Measurements from ENCODE around the gene MAST4. TPM values are rescaled to one million over a fixed set of nuclear protein-coding genes. Genes with fewer than 3 reads are reported as not detected.

Gene MAST4
- total and polyA plus RNA-seq, 2 donors (not counting 1 experiment from before 2014, with no cell fraction given), result 7.0 to 15.2 TPM

DNA sequence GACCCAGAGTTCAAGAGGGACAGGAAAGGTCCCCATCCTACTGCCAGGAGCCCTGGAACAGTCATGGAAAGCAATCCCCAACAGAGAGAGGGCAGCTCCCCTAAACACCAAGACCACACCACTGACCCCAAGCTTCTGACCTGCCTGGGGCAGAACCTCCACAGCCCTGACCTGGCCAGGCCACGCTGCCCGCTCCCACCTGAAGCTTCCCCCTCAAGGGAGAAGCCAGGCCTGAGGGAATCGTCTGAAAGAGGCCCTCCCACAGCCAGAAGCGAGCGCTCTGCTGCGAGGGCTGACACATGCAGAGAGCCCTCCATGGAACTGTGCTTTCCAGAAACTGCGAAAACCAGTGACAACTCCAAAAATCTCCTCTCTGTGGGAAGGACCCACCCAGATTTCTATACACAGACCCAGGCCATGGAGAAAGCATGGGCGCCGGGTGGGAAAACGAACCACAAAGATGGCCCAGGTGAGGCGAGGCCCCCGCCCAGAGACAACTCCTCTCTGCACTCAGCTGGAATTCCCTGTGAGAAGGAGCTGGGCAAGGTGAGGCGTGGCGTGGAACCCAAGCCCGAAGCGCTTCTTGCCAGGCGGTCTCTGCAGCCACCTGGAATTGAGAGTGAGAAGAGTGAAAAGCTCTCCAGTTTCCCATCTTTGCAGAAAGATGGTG is 568.8 kb downstream of the MAST4 start:
- no peak overlapping the region for H3K9ac ChIP-seq (ENCODE audit: insufficient read depth, low read length)
- peaks cover 8% of the 10 kb centered on the region for H3K36me3 ChIP-seq (ENCODE audit: control insufficient read depth, insufficient read depth, low read length)
- H3K4me1 ChIP-seq (ENCODE audit: control insufficient read depth, extremely low read depth, insufficient read depth, low read length), result peaks cover 6% of the 10 kb centered on the region
- H2AFZ ChIP-seq (ENCODE audit: low read length), result no peak overlapping the region
- H3K4me3 ChIP-seq (replicated peaks in 1 of 4; ENCODE audit: control extremely low read depth in 1 of 4, insufficient read depth in 1 of 4, low read depth in 3 of 4, low read length in 4 of 4), result no peak overlapping the region
- TF ChIP-seq, protein P1, sequence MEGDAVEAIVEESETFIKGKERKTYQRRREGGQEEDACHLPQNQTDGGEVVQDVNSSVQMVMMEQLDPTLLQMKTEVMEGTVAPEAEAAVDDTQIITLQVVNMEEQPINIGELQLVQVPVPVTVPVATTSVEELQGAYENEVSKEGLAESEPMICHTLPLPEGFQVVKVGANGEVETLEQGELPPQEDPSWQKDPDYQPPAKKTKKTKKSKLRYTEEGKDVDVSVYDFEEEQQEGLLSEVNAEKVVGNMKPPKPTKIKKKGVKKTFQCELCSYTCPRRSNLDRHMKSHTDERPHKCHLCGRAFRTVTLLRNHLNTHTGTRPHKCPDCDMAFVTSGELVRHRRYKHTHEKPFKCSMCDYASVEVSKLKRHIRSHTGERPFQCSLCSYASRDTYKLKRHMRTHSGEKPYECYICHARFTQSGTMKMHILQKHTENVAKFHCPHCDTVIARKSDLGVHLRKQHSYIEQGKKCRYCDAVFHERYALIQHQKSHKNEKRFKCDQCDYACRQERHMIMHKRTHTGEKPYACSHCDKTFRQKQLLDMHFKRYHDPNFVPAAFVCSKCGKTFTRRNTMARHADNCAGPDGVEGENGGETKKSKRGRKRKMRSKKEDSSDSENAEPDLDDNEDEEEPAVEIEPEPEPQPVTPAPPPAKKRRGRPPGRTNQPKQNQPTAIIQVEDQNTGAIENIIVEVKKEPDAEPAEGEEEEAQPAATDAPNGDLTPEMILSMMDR (conservative IDR thresholded peaks at IDR 0.05 in 1 of 2, IDR thresholded peaks at IDR 0.05 in 1 of 2; ENCODE audit: low read depth in 1 of 2, low read length in 2 of 2), result no peak
- TF ChIP-seq EZH2 (IDR thresholded peaks at IDR 0.05; ENCODE audit: low read length, missing control alignments), result no peak
- H3K79me2 ChIP-seq (ENCODE audit: control insufficient read depth, insufficient read depth, low read length), result no peaks in the 10 kb centered on the region
- no peaks in the 10 kb centered on the region for H4K20me1 ChIP-seq (ENCODE audit: control insufficient read depth, extremely low read depth, insufficient read depth, low read length)
- DNase-seq (ENCODE audit: low read depth in 2 of 2), result no peak
- no peaks in the 10 kb centered on the region for H3K9me3 ChIP-seq (ENCODE audit: control insufficient read depth, insufficient read depth, low read depth, low read length)
- no peak overlapping the region for H3K4me2 ChIP-seq (ENCODE audit: extremely low read depth, insufficient read depth, low read length)
- no peak overlapping the region for H3K27ac ChIP-seq (ENCODE audit: insufficient read depth, low read length)
- no peaks in the 10 kb centered on the region for H3K27me3 ChIP-seq (ENCODE audit: control insufficient read depth, insufficient read depth, low read length)

DNA sequence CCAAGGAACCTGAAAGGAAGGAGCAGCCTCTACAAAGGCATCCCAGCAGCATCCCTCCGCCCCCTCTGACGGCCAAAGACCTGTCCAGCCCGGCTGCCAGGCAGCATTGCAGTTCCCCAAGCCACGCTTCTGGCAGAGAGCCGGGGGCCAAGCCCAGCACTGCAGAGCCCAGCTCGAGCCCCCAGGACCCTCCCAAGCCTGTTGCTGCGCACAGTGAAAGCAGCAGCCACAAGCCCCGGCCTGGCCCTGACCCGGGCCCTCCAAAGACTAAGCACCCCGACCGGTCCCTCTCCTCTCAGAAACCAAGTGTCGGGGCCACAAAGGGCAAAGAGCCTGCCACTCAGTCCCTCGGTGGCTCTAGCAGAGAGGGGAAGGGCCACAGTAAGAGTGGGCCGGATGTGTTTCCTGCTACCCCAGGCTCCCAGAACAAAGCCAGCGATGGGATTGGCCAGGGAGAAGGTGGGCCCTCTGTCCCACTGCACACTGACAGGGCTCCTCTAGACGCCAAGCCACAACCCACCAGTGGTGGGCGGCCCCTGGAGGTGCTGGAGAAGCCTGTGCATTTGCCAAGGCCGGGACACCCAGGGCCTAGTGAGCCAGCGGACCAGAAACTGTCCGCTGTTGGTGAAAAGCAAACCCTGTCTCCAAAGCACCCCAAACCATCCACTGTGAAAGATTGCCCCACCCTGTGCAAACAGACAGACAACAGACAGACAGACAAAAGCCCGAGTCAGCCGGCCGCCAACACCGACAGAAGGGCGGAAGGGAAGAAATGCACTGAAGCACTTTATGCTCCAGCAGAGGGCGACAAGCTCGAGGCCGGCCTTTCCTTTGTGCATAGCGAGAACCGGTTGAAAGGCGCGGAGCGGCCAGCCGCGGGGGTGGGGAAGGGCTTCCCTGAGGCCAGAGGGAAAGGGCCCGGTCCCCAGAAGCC is 569.6 kb downstream of the MAST4 start:
- no peaks in the 10 kb centered on the region for H4K20me1 ChIP-seq (ENCODE audit: control insufficient read depth, extremely low read depth, insufficient read depth, low read length)
- peaks cover 8% of the 10 kb centered on the region for H3K36me3 ChIP-seq (ENCODE audit: control insufficient read depth, insufficient read depth, low read length)
- H3K4me2 ChIP-seq (ENCODE audit: extremely low read depth, insufficient read depth, low read length), result peak overlapping the region; percentile 40
- no peak overlapping the region for H3K4me3 ChIP-seq (replicated peaks in 1 of 4; ENCODE audit: control extremely low read depth in 1 of 4, insufficient read depth in 1 of 4, low read depth in 3 of 4, low read length in 4 of 4)
- TF ChIP-seq EZH2 (IDR thresholded peaks at IDR 0.05; ENCODE audit: low read length, missing control alignments), result no peak
- TF ChIP-seq, protein P1 (conservative IDR thresholded peaks at IDR 0.05 in 1 of 2, IDR thresholded peaks at IDR 0.05 in 1 of 2; ENCODE audit: low read depth in 1 of 2, low read length in 2 of 2), result peak; percentile 82 to 86
- no peaks in the 10 kb centered on the region for H3K9me3 ChIP-seq (ENCODE audit: control insufficient read depth, insufficient read depth, low read depth, low read length)
- peaks cover 6% of the 10 kb centered on the region for H3K4me1 ChIP-seq (ENCODE audit: control insufficient read depth, extremely low read depth, insufficient read depth, low read length)
- H3K79me2 ChIP-seq (ENCODE audit: control insufficient read depth, insufficient read depth, low read length), result no peaks in the 10 kb centered on the region
- H3K27ac ChIP-seq (ENCODE audit: insufficient read depth, low read length), result peak overlapping the region; percentile 72
- H2AFZ ChIP-seq (ENCODE audit: low read length), result peak overlapping the region; percentile 77
- peak overlapping the region; percentile 42 for H3K9ac ChIP-seq (ENCODE audit: insufficient read depth, low read length)
- peak; percentile 70 to 83 for DNase-seq (ENCODE audit: low read depth in 2 of 2)
- no peaks in the 10 kb centered on the region for H3K27me3 ChIP-seq (ENCODE audit: control insufficient read depth, insufficient read depth, low read length)

Data from fibroblast of lung (primary cell).